ENCODE measurements around the gene PPP1R12A. TPM values are rescaled to one million over a fixed set of nuclear protein-coding genes. Genes with fewer than 3 reads are reported as not detected.

The PPP1R12A gene
- polyA plus RNA-seq, 2 of the 4 experiments (the other 2 are of a cell fraction) = 28.0 to 74.8 TPM

GRCh38 chr12:79764641-79765040 lies 170.3 kb downstream of the PPP1R12A start:
- POLR2A ChIA-PET = no interaction called here
- FAIRE-seq = no peak
- WGBS (ENCODE audit: missing lambda C conversion rate) = 55% methylated on average over 3 of the region's 3 CpGs

DNA sequence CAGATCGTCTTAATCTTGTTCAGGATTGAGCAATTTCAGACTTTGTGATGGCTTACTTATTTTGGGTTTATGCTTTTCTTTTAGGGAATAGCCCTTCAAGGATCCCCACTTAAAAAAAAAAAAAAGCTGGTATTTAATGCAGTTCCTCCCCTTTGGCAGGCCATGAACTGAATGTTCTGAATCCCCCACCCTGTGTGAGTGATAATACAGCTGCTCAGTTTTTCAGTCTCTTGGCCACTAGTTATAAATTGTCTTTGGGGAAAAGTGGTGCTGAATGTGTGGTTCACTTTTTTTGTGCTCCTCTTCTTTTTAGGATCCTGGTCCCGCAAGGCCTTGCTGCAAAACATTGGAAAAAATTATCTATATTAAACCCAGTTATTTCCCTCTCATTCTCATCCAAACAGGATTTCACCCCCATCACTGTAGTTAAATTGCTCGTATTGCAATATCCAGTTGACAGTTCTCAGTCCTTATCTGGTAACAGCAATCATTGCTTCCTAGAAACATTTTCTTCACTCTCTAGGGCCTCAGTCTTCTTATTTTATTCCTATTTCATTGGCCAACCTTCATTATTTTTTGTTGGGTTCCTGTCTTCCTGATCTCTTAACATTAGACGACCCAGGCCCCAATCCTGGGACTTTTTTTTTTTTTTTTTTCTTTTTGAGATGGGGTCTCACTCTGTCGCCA lies 171.0 kb downstream of the PPP1R12A start:
- ChIA-PET CTCF (interaction anchor here (0.7 to 1.1 kb wide), 3 partner anchors 18 to 65 kb away, joined by 3 read pairs; no protein-coding TSS in a partner anchor), POLR2A (no interaction called here)
- Histone ChIP-seq H3K4me2 (no peak overlapping the region), H3K27ac (no peak overlapping the region), H3K9me3 (no peaks in the 10 kb centered on the region), H3K4me3 (no peak overlapping the region), H3K4me1 (no peaks in the 10 kb centered on the region)
- ATAC-seq = no peak
- no peak for FAIRE-seq
- no peak for DNase-seq (ENCODE audit: low read depth in 1 of 2, low spot score in 1 of 2)
- TF ChIP-seq REST (IDR thresholded peaks at IDR 0.05) (no peak), NPAS2 (CRISPR knock-in tag; IDR thresholded peaks at IDR 0.05; ENCODE audit: borderline replicate concordance) (no peak), MAZ (IDR thresholded peaks at IDR 0.05; ENCODE audit: borderline replicate concordance, low read depth, low read length) (no peak), HOXB5 (CRISPR knock-in tag; IDR thresholded peaks at IDR 0.05) (no peak), EHMT2 (IDR thresholded peaks at IDR 0.05; ENCODE audit: low read depth) (no peak), KDM5A (IDR thresholded peaks at IDR 0.05) (no peak), HEYL (CRISPR knock-in tag; IDR thresholded peaks at IDR 0.05) (no peak), SMC3 (IDR thresholded peaks at IDR 0.05) (no peak), FOSL2 (IDR thresholded peaks at IDR 0.05) (no peak), FOSL2 (CRISPR knock-in tag; IDR thresholded peaks at IDR 0.05) (no peak), JUNB (IDR thresholded peaks at IDR 0.05) (no peak), TP53 (CRISPR knock-in tag; IDR thresholded peaks at IDR 0.05) (no peak), MYC (IDR thresholded peaks at IDR 0.05; ENCODE audit: borderline replicate concordance, low read length) (no peak)
- TF ChIP-seq, protein P1, sequence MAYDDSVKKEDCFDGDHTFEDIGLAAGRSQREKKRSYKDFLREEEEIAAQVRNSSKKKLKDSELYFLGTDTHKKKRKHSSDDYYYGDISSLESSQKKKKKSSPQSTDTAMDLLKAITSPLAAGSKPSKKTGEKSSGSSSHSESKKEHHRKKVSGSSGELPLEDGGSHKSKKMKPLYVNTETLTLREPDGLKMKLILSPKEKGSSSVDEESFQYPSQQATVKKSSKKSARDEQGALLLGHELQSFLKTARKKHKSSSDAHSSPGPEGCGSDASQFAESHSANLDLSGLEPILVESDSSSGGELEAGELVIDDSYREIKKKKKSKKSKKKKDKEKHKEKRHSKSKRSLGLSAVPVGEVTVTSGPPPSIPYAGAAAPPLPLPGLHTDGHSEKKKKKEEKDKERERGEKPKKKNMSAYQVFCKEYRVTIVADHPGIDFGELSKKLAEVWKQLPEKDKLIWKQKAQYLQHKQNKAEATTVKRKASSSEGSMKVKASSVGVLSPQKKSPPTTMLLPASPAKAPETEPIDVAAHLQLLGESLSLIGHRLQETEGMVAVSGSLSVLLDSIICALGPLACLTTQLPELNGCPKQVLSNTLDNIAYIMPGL (CRISPR knock-in tag; IDR thresholded peaks at IDR 0.05; ENCODE audit: borderline replicate concordance) = no peak
- WGBS (ENCODE audit: missing lambda C conversion rate) = 74% methylated on average over 5 of the region's 5 CpGs

More at GRCh38 chr12:79764641-79765040, 170.3 kb downstream of the PPP1R12A start:
- Histone ChIP-seq H3K27ac (no peak overlapping the region), H3K4me2 (no peak overlapping the region), H3K9me3 (no peaks in the 10 kb centered on the region), H3K4me1 (no peaks in the 10 kb centered on the region), H3K4me3 (no peak overlapping the region)
- TF ChIP-seq RCOR1 (IDR thresholded peaks at IDR 0.05; ENCODE audit: low read depth, low read length) (no peak), TFCP2L1 (CRISPR knock-in tag; IDR thresholded peaks at IDR 0.05) (no peak), HOXB13 (CRISPR knock-in tag; IDR thresholded peaks at IDR 0.05; ENCODE audit: low read depth) (no peak), HOXB5 (CRISPR knock-in tag; IDR thresholded peaks at IDR 0.05) (no peak), NPAS2 (CRISPR knock-in tag; IDR thresholded peaks at IDR 0.05; ENCODE audit: borderline replicate concordance) (no peak), CTCF (IDR thresholded peaks at IDR 0.05) (no peak), ZNF302 (CRISPR knock-in tag; IDR thresholded peaks at IDR 0.05) (no peak), EP300 (IDR thresholded peaks at IDR 0.05) (no peak), ZC3H11A (IDR thresholded peaks at IDR 0.05) (no peak), RNF2 (IDR thresholded peaks at IDR 0.05; ENCODE audit: borderline replicate concordance, low read depth) (no peak), SREBF2 (IDR thresholded peaks at IDR 0.05) (no peak), PHF8 (IDR thresholded peaks at IDR 0.05; ENCODE audit: borderline replicate concordance, low read depth) (no peak), EHF (CRISPR knock-in tag; IDR thresholded peaks at IDR 0.05) (no peak), MAFK (IDR thresholded peaks at IDR 0.05; ENCODE audit: partially characterized antibody) (no peak), BHLHE40 (IDR thresholded peaks at IDR 0.05; ENCODE audit: low read depth, low read length) (no peak)
- TF ChIP-seq, protein P2, sequence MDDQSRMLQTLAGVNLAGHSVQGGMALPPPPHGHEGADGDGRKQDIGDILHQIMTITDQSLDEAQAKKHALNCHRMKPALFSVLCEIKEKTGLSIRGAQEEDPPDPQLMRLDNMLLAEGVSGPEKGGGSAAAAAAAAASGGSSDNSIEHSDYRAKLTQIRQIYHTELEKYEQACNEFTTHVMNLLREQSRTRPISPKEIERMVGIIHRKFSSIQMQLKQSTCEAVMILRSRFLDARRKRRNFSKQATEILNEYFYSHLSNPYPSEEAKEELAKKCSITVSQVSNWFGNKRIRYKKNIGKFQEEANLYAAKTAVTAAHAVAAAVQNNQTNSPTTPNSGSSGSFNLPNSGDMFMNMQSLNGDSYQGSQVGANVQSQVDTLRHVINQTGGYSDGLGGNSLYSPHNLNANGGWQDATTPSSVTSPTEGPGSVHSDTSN (IDR thresholded peaks at IDR 0.05) = no peak
- TF ChIP-seq, protein P3, sequence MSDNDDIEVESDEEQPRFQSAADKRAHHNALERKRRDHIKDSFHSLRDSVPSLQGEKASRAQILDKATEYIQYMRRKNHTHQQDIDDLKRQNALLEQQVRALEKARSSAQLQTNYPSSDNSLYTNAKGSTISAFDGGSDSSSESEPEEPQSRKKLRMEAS (IDR thresholded peaks at IDR 0.05) = no peak
- TF ChIP-seq, protein P4, sequence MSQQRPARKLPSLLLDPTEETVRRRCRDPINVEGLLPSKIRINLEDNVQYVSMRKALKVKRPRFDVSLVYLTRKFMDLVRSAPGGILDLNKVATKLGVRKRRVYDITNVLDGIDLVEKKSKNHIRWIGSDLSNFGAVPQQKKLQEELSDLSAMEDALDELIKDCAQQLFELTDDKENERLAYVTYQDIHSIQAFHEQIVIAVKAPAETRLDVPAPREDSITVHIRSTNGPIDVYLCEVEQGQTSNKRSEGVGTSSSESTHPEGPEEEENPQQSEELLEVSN (IDR thresholded peaks at IDR 0.05; ENCODE audit: borderline replicate concordance, low read depth) = no peak
- CTCF ChIA-PET = no interaction called here
- no peak for DNase-seq (ENCODE audit: low read depth in 1 of 2, low spot score in 1 of 2)
- ATAC-seq = 0 out of 6 replicates have a peak, but pooled peaks of 1 of the 2 experiments have one; percentile 33
